Stimulated activated naive B cell treated with anti-CD40 and anti-IgM and Interleukin-4, amounts not matched to agents 10 μg/mL and 1 μg/mL and 100 μg/mL, for 72 hours (primary cell): Measurements from ENCODE around the gene GOPC.

Experiments
- ATAC-seq, 2 donors: fragments of 150-1000 bp; cut with Tn5 transposase; replicated peaks; 2 replicates each; pipeline ENCODE4 v1.10.0; 2021; ENCODE audit warnings: moderate library complexity in 1 of 2
- DNase-seq: peaks from one replicate; pipeline ENCODE4 v3.0.0; 2021
- H3K27ac Mint-ChIP-seq: one replicate; pipeline ENCODE4 v1.8.0; 2022; ENCODE audit warnings: mild to moderate bottlenecking, mixed read lengths
- H3K27me3 Mint-ChIP-seq, 2 donors: one replicate each; pipeline ENCODE4 v1.8.0; 2022; ENCODE audit warnings: mixed read lengths in 2 of 2
- H3K36me3 Mint-ChIP-seq, 2 donors: one replicate each; pipeline ENCODE4 v1.8.0; 2022; ENCODE audit warnings: mixed read lengths in 2 of 2, mild to moderate bottlenecking in 1 of 2
- H3K4me1 Mint-ChIP-seq, 2 donors: one replicate each; pipeline ENCODE4 v1.8.0; 2022; ENCODE audit warnings: mixed read lengths in 2 of 2, mild to moderate bottlenecking in 1 of 2
- H3K4me3 Mint-ChIP-seq, 2 donors: one replicate each; pipeline ENCODE4 v1.8.0; 2022; ENCODE audit warnings: mild to moderate bottlenecking in 2 of 2, mixed read lengths in 2 of 2, moderate library complexity in 1 of 2
- H3K9me3 Mint-ChIP-seq, 2 donors: one replicate each; pipeline ENCODE4 v1.8.0; 2022; ENCODE audit warnings: mixed read lengths in 2 of 2, mild to moderate bottlenecking in 1 of 2

Gene GOPC

GRCh38 chr6:117549611-117550010 is 52.7 kb downstream of the GOPC start:
- H3K27ac Mint-ChIP-seq, result no peak overlapping the region
- H3K4me1 Mint-ChIP-seq, result peaks cover 8 to 13% of the 10 kb centered on the region in 2 donors
- H3K27me3 Mint-ChIP-seq, result peaks cover 21 to 24% of the 10 kb centered on the region in 2 donors
- ATAC-seq (no peak), DNase-seq (no peak)
- H3K36me3 Mint-ChIP-seq, result no peaks in the 10 kb centered on the region
- no peak overlapping the region for H3K4me3 Mint-ChIP-seq
- no peaks in the 10 kb centered on the region for H3K9me3 Mint-ChIP-seq

- no peaks in the 10 kb centered on the region for H3K9me3 Mint-ChIP-seq
- H3K27me3 Mint-ChIP-seq, result peaks cover 21 to 24% of the 10 kb centered on the region in 2 donors
- H3K27ac Mint-ChIP-seq, result no peak overlapping the region
- no peaks in the 10 kb centered on the region for H3K36me3 Mint-ChIP-seq
- no peak overlapping the region for H3K4me3 Mint-ChIP-seq
- DNase-seq (no peak), ATAC-seq (no peak)
- peaks cover 8 to 13% of the 10 kb centered on the region in 2 donors for H3K4me1 Mint-ChIP-seq
These were observed 53.5 kb downstream of the GOPC start for GRCh38 chr6:117548797-117549301.

GRCh38 chr6:117547688-117548621 is 54.4 kb downstream of the GOPC start:
- DNase-seq (peak; percentile 8), ATAC-seq (peak; percentile 75 to 78)
- Mint-ChIP-seq H3K4me1 (peaks cover 8 to 13% of the 10 kb centered on the region in 2 donors), H3K27me3 (peaks cover 21 to 24% of the 10 kb centered on the region in 2 donors), H3K27ac (no peak overlapping the region), H3K36me3 (no peaks in the 10 kb centered on the region), H3K4me3 (peak overlapping the region; percentile 78 to 79), H3K9me3 (no peaks in the 10 kb centered on the region)

GRCh38 chr6:117546674-117547073 is 55.6 kb downstream of the GOPC start:
- Mint-ChIP-seq H3K4me1 (peaks cover 8 to 13% of the 10 kb centered on the region in 2 donors), H3K9me3 (no peaks in the 10 kb centered on the region), H3K4me3 (no peak overlapping the region), H3K27me3 (peaks cover 21 to 24% of the 10 kb centered on the region in 2 donors), H3K36me3 (no peaks in the 10 kb centered on the region), H3K27ac (no peak overlapping the region)
- DNase-seq (no peak), ATAC-seq (no peak)

- Mint-ChIP-seq H3K27ac (no peak overlapping the region), H3K4me3 (no peak overlapping the region), H3K36me3 (no peaks in the 10 kb centered on the region), H3K27me3 (peaks cover 21 to 24% of the 10 kb centered on the region in 2 donors), H3K4me1 (peaks cover 8 to 13% of the 10 kb centered on the region in 2 donors), H3K9me3 (no peaks in the 10 kb centered on the region)
- ATAC-seq (no peak), DNase-seq (no peak)
These were observed 57.1 kb downstream of the GOPC start for GRCh38 chr6:117545161-117545595.

GRCh38 chr6:117544716-117545115 is 57.6 kb downstream of the GOPC start:
- Mint-ChIP-seq H3K36me3 (no peaks in the 10 kb centered on the region), H3K9me3 (no peaks in the 10 kb centered on the region), H3K27me3 (peaks cover 21 to 24% of the 10 kb centered on the region in 2 donors), H3K4me3 (no peak overlapping the region), H3K27ac (no peak overlapping the region), H3K4me1 (peaks cover 8 to 13% of the 10 kb centered on the region in 2 donors)
- DNase-seq (no peak), ATAC-seq (no peak)

GRCh38 chr6:117542493-117542892 is 59.8 kb downstream of the GOPC start:
- H3K9me3 Mint-ChIP-seq, result no peaks in the 10 kb centered on the region
- ATAC-seq, result no peak
- peaks cover 20 to 27% of the 10 kb centered on the region in 2 donors for H3K27me3 Mint-ChIP-seq
- no peak overlapping the region for H3K4me3 Mint-ChIP-seq
- H3K27ac Mint-ChIP-seq, result no peak overlapping the region
- no peaks in the 10 kb centered on the region for H3K36me3 Mint-ChIP-seq
- no peak for DNase-seq
- H3K4me1 Mint-ChIP-seq, result peaks cover 2 to 3% of the 10 kb centered on the region in 2 donors

- DNase-seq (no peak), ATAC-seq (no peak)
- H3K4me3 Mint-ChIP-seq, result no peak overlapping the region
- no peaks in the 10 kb centered on the region for H3K4me1 Mint-ChIP-seq
- H3K27me3 Mint-ChIP-seq, result peaks cover 5 to 21% of the 10 kb centered on the region in 2 donors
- no peaks in the 10 kb centered on the region for H3K9me3 Mint-ChIP-seq
- no peaks in the 10 kb centered on the region for H3K36me3 Mint-ChIP-seq
- H3K27ac Mint-ChIP-seq, result no peak overlapping the region
These were observed 61.6 kb downstream of the GOPC start for GRCh38 chr6:117540670-117541069.

GRCh38 chr6:117538615-117539014 is 63.7 kb downstream of the GOPC start:
- DNase-seq (no peak), ATAC-seq (no peak)
- no peaks in the 10 kb centered on the region for H3K4me1 Mint-ChIP-seq
- H3K9me3 Mint-ChIP-seq, result no peaks in the 10 kb centered on the region
- no peaks in the 10 kb centered on the region for H3K36me3 Mint-ChIP-seq
- H3K27me3 Mint-ChIP-seq, result peaks cover 5 to 21% of the 10 kb centered on the region in 2 donors
- no peak overlapping the region for H3K4me3 Mint-ChIP-seq
- no peak overlapping the region for H3K27ac Mint-ChIP-seq

- no peaks in the 10 kb centered on the region for H3K9me3 Mint-ChIP-seq
- H3K36me3 Mint-ChIP-seq, result no peaks in the 10 kb centered on the region
- ATAC-seq, result no peak
- no peak overlapping the region for H3K4me3 Mint-ChIP-seq
- H3K4me1 Mint-ChIP-seq, result no peaks in the 10 kb centered on the region
- DNase-seq, result no peak
- H3K27me3 Mint-ChIP-seq, result peaks cover 5 to 24% of the 10 kb centered on the region in 2 donors
- no peak overlapping the region for H3K27ac Mint-ChIP-seq
These were observed 66.0 kb downstream of the GOPC start for GRCh38 chr6:117536317-117536716.

GRCh38 chr6:117534974-117535373 is 67.3 kb downstream of the GOPC start:
- no peak for ATAC-seq
- Mint-ChIP-seq H3K4me1 (no peaks in the 10 kb centered on the region), H3K27ac (no peak overlapping the region), H3K9me3 (no peaks in the 10 kb centered on the region), H3K27me3 (peaks cover 5 to 31% of the 10 kb centered on the region in 2 donors), H3K36me3 (no peaks in the 10 kb centered on the region), H3K4me3 (no peak overlapping the region)
- no peak for DNase-seq

GRCh38 chr6:117533775-117534174 is 68.5 kb downstream of the GOPC start:
- H3K27me3 Mint-ChIP-seq, result peaks cover 5 to 27% of the 10 kb centered on the region in 2 donors
- no peaks in the 10 kb centered on the region for H3K36me3 Mint-ChIP-seq
- DNase-seq (no peak), ATAC-seq (no peak)
- no peaks in the 10 kb centered on the region for H3K9me3 Mint-ChIP-seq
- no peaks in the 10 kb centered on the region for H3K4me1 Mint-ChIP-seq
- H3K27ac Mint-ChIP-seq, result no peak overlapping the region
- H3K4me3 Mint-ChIP-seq, result no peak overlapping the region

GRCh38 chr6:117531809-117532725 is 70.2 kb downstream of the GOPC start:
- Mint-ChIP-seq H3K27me3 (peaks cover 3 to 25% of the 10 kb centered on the region in 2 donors), H3K27ac (no peak overlapping the region), H3K36me3 (no peaks in the 10 kb centered on the region), H3K4me1 (no peaks in the 10 kb centered on the region), H3K4me3 (no peak overlapping the region), H3K9me3 (no peaks in the 10 kb centered on the region)
- no peak for ATAC-seq
- no peak for DNase-seq

- ATAC-seq (no peak), DNase-seq (no peak)
- H3K9me3 Mint-ChIP-seq, result no peaks in the 10 kb centered on the region
- H3K27me3 Mint-ChIP-seq, result peaks cover 8 to 25% of the 10 kb centered on the region in 2 donors
- no peaks in the 10 kb centered on the region for H3K36me3 Mint-ChIP-seq
- H3K4me3 Mint-ChIP-seq, result no peak overlapping the region
- H3K27ac Mint-ChIP-seq, result no peak overlapping the region
- no peaks in the 10 kb centered on the region for H3K4me1 Mint-ChIP-seq
These were observed 71.0 kb downstream of the GOPC start for GRCh38 chr6:117531346-117531745.
